ENCODE results near the gene TMOD2.

DNA sequence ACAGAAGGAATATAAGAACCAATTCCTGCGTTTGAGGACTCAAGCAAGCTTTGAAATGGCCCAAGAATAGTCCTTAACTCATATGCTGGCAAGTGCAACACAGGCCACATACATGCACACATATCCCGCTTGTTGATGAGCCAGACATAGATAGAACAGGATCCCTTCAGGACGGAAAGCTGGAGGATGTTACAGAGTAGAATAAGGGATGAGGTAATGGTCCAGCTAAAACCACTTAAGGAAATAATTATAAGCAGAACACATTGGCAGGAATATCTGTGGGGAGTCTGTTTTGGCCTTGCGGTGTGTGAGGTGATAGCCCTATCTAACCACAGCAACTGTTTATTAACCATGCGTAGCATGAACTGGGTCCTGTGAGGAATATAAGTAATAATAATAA is 45.1 kb upstream of the TMOD2 start:
- TF ChIP-seq, protein P1, sequence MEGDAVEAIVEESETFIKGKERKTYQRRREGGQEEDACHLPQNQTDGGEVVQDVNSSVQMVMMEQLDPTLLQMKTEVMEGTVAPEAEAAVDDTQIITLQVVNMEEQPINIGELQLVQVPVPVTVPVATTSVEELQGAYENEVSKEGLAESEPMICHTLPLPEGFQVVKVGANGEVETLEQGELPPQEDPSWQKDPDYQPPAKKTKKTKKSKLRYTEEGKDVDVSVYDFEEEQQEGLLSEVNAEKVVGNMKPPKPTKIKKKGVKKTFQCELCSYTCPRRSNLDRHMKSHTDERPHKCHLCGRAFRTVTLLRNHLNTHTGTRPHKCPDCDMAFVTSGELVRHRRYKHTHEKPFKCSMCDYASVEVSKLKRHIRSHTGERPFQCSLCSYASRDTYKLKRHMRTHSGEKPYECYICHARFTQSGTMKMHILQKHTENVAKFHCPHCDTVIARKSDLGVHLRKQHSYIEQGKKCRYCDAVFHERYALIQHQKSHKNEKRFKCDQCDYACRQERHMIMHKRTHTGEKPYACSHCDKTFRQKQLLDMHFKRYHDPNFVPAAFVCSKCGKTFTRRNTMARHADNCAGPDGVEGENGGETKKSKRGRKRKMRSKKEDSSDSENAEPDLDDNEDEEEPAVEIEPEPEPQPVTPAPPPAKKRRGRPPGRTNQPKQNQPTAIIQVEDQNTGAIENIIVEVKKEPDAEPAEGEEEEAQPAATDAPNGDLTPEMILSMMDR (conservative IDR thresholded peaks at IDR 0.05; ENCODE audit: low read length), result no peak
- no peak for TF ChIP-seq EZH2phosphoT487 (IDR thresholded peaks at IDR 0.05; ENCODE audit: borderline replicate concordance, low read depth, low read length)

Measured in OCI-LY7 (cell line).